Testis (tissue), 3 donors: ENCODE data around the gene PTRHD1. TPM values are rescaled to one million over a fixed set of nuclear protein-coding genes. Genes with fewer than 3 reads are reported as not detected.
A peak's percentile ranks its signal among the peaks of the same experiment; 100 is the strongest.

Experiments
- DNase-seq: peaks from one replicate; pipeline ENCODE4 v3.0.0-alpha.2; 2019
- H3K27ac ChIP-seq, 2 donors: fragments of 200-600 bp; sonication (generic); one replicate each; pipeline ENCODE4 v1.5.1; 2019
- H3K27me3 ChIP-seq: fragments of 200-600 bp; sonication (generic); one replicate; pipeline ENCODE4 v1.5.1; 2019
- H3K36me3 ChIP-seq: fragments of 200-600 bp; sonication (generic); one replicate; pipeline ENCODE4 v1.5.1; 2017; ENCODE audit warnings: low read depth; ENCODE audit errors: missing control alignments
- H3K4me1 ChIP-seq: fragments of 200-600 bp; sonication (generic); one replicate; pipeline ENCODE4 v1.5.1; 2019
- H3K4me3 ChIP-seq, 2 donors: fragments of 200-600 bp; sonication (generic); one replicate each; pipeline ENCODE4 v1.5.1; 2017 to 2019
- H3K9me3 ChIP-seq: fragments of 200-600 bp; sonication (generic); one replicate; pipeline ENCODE4 v1.5.1; 2017
- CTCF ChIP-seq, 3 experiments: fragments of 450-650 bp in 2 of 3; fragments of 200-600 bp in 1 of 3; sonication (generic) in 1 of 3; IDR thresholded peaks; one replicate each; pipeline ENCODE4 v1.5.1; 2016 to 2019; ENCODE audit warnings: antibody characterized with exemption in 3 of 3, mild to moderate bottlenecking in 2 of 3, moderate library complexity in 1 of 3
- POLR2A ChIP-seq: fragments of 450-650 bp; IDR thresholded peaks from one replicate; pipeline ENCODE4 v1.6.1; 2017; ENCODE audit warnings: antibody characterized with exemption, mild to moderate bottlenecking, moderate library complexity
- WGBS, 2 donors: methylation state at CpG; one replicate each; pipeline ENCODE4 v1.1.5; 2018; 5-methylcytosine and 5-hydroxymethylcytosine counted together
- intact Hi-C: fragments of 100-400 bp; cut with DNase I; formaldehyde crosslinking; loops from one replicate; pipeline ENCODE4 v1.15.1; 2023; ENCODE audit warnings: low total_unique reads
- polyA plus RNA-seq: library from polyadenylated mRNA; stranded (reverse); fragments of 350-450 nt; fragmentation: Illumina TruSeq; extraction: RNeasy Lipid Tissue Mini Kit (QIAGEN cat#74804); gene quantifications from one replicate; pipeline ENCODE4 v1.2.3, GENCODE V29; 2014; ENCODE audit warnings: low read depth, low replicate concordance; ENCODE audit not compliant: insufficient read depth
- total RNA-seq, 2 donors: library from RNA; depleted of rRNA; stranded (reverse); fragments of >200 nt; gene quantifications; one replicate each; pipeline ENCODE4 v1.2.3, GENCODE V29; 2016

PTRHD1 gene
- total and polyA plus RNA-seq, 3 donors from 2014 or later, result 60.4 to 122 (median 61.3) TPM

- H3K4me3 ChIP-seq, result no peak overlapping the region
- no peaks in the 10 kb centered on the region for H3K9me3 ChIP-seq
- no peaks in the 10 kb centered on the region for H3K36me3 ChIP-seq
- peaks cover 5% of the 10 kb centered on the region for H3K4me1 ChIP-seq
- H3K27ac ChIP-seq, result no peak overlapping the region
- DNase-seq, result no peak
- no peaks in the 10 kb centered on the region for H3K27me3 ChIP-seq
- WGBS, 2 donors, result 95 to 97% methylated on average over 2 of the region's 2 CpGs
- TF ChIP-seq CTCF (IDR thresholded peaks at IDR 0.05), result no peak
- TF ChIP-seq POLR2A, result no peak
- intact Hi-C loops, result no loop called here
These were observed 4.5 kb upstream of the PTRHD1 start for GRCh38 chr2:24797644-24798043.

GRCh38 chr2:24793761-24794435 lies 707 bp upstream of the PTRHD1 start:
- Histone ChIP-seq H3K4me3 (peak overlapping the region; percentile 72 to 78), H3K9me3 (no peaks in the 10 kb centered on the region), H3K36me3 (no peaks in the 10 kb centered on the region), H3K4me1 (peaks cover 5% of the 10 kb centered on the region), H3K27ac (peak overlapping the region; percentile 96 to 98), H3K27me3 (no peaks in the 10 kb centered on the region)
- no peak for TF ChIP-seq POLR2A
- TF ChIP-seq CTCF (IDR thresholded peaks at IDR 0.05), result no peak
- WGBS, 2 donors, result 4 to 5% methylated on average over 14 of the region's 14 CpGs
- DNase-seq, result no peak
- intact Hi-C loops, result no loop called here

GRCh38 chr2:24792542-24792873 lies 683 bp downstream of the PTRHD1 start:
- no peak for TF ChIP-seq CTCF (IDR thresholded peaks at IDR 0.05)
- TF ChIP-seq POLR2A, result no peak
- Histone ChIP-seq H3K4me1 (peaks cover 5% of the 10 kb centered on the region), H3K4me3 (peak overlapping the region; percentile 72 to 78), H3K27me3 (no peaks in the 10 kb centered on the region), H3K9me3 (no peaks in the 10 kb centered on the region), H3K27ac (peak overlapping the region; percentile 96 to 98), H3K36me3 (no peaks in the 10 kb centered on the region)
- no peak for DNase-seq
- intact Hi-C loops, result no loop called here
- WGBS, 2 donors, result 3% methylated on average over 6 of the region's 6 CpGs

- 81 to 90% methylated on average over 5 of the region's 5 CpGs for WGBS, 2 donors
- TF ChIP-seq POLR2A (no peak), CTCF (IDR thresholded peaks at IDR 0.05) (no peak)
- H3K4me3 ChIP-seq, result no peak overlapping the region
- DNase-seq, result no peak
- no peak overlapping the region for H3K27ac ChIP-seq
- peaks cover 5% of the 10 kb centered on the region for H3K4me1 ChIP-seq
- no peaks in the 10 kb centered on the region for H3K9me3 ChIP-seq
- H3K27me3 ChIP-seq, result no peaks in the 10 kb centered on the region
- H3K36me3 ChIP-seq, result no peaks in the 10 kb centered on the region
- intact Hi-C loops, result no loop called here
These were observed 1.7 kb downstream of the PTRHD1 start for GRCh38 chr2:24791452-24791851.

DNA sequence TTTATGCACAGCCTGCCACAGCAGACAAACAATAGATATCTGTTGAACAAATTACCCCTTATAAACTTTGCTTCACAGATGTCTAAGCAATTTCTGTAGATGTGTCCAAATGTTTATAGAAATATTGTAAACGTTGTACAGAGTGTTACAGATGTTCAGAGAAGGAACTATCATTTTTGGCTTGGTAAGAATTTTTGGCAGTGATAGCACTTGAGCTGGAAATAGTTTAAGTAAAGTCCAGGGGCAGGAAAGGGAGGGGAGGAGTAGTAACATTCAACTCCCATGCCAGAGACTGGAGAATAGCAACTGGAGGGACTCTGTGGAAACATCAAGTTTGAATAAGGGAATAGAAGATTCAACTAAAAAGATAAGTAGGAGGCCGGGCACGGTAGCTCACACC lies 4.4 kb downstream of the PTRHD1 start:
- Histone ChIP-seq H3K4me3 (no peak overlapping the region), H3K27ac (no peak overlapping the region), H3K4me1 (peaks cover 1% of the 10 kb centered on the region), H3K27me3 (no peaks in the 10 kb centered on the region), H3K36me3 (no peaks in the 10 kb centered on the region), H3K9me3 (no peaks in the 10 kb centered on the region)
- 49 to 57% methylated on average over 3 of the region's 3 CpGs for WGBS, 2 donors
- intact Hi-C loops, result no loop called here
- TF ChIP-seq POLR2A, result no peak
- TF ChIP-seq CTCF (IDR thresholded peaks at IDR 0.05), result no peak
- no peak for DNase-seq
